ENCODE results near the gene PTPRN2.
"Not testable (repeated sequence)": the region's sequence is repeated elsewhere in the genome, so short reads cannot be mapped to it uniquely, and the experiment has no call there.

PTPRN2 gene

GRCh38 chr7:158050978-158051651 lies 536.5 kb downstream of the PTPRN2 start:
- no peak for DNase-seq (ENCODE audit: low spot score)

- no peak for DNase-seq (ENCODE audit: low spot score)
Observed at GRCh38 chr7:158050441-158050977, 537.1 kb downstream of the PTPRN2 start.

- no peak for DNase-seq (ENCODE audit: low spot score)
Observed at GRCh38 chr7:158049271-158049670, 538.4 kb downstream of the PTPRN2 start.

GRCh38 chr7:158048569-158048968 lies 539.1 kb downstream of the PTPRN2 start:
- DNase-seq (ENCODE audit: low spot score) = no peak

GRCh38 chr7:158047391-158048059 lies 540.1 kb downstream of the PTPRN2 start:
- DNase-seq (ENCODE audit: low spot score) = no peak

GRCh38 chr7:158046246-158046645 lies 541.4 kb downstream of the PTPRN2 start:
- DNase-seq (ENCODE audit: low spot score) = not testable (repeated sequence)

GRCh38 chr7:158044482-158044823 lies 543.2 kb downstream of the PTPRN2 start:
- no peak for DNase-seq (ENCODE audit: low spot score)

- no peak for DNase-seq (ENCODE audit: low spot score)
Observed at GRCh38 chr7:158043551-158044481, 543.8 kb downstream of the PTPRN2 start.

GRCh38 chr7:158042156-158042880 lies 545.3 kb downstream of the PTPRN2 start:
- DNase-seq (ENCODE audit: low spot score) = no peak

- no peak for DNase-seq (ENCODE audit: low spot score)
Observed at GRCh38 chr7:158040199-158040598, 547.4 kb downstream of the PTPRN2 start.

GRCh38 chr7:158039270-158039669 lies 548.4 kb downstream of the PTPRN2 start:
- no peak for DNase-seq (ENCODE audit: low spot score)

GRCh38 chr7:158037211-158037610 lies 550.4 kb downstream of the PTPRN2 start:
- no peak for DNase-seq (ENCODE audit: low spot score)

GRCh38 chr7:158035343-158035742 lies 552.3 kb downstream of the PTPRN2 start:
- no peak for DNase-seq (ENCODE audit: low spot score)

GRCh38 chr7:158034571-158034970 lies 553.1 kb downstream of the PTPRN2 start:
- DNase-seq (ENCODE audit: low spot score) = no peak

- not testable (repeated sequence) for DNase-seq (ENCODE audit: low spot score)
Observed at GRCh38 chr7:158033925-158034324, 553.7 kb downstream of the PTPRN2 start.

GRCh38 chr7:158033196-158033595 lies 554.4 kb downstream of the PTPRN2 start:
- no peak for DNase-seq (ENCODE audit: low spot score)

- no peak for DNase-seq (ENCODE audit: low spot score)
Observed at GRCh38 chr7:158032561-158033115, 555.0 kb downstream of the PTPRN2 start.

GRCh38 chr7:158031867-158032308 lies 555.7 kb downstream of the PTPRN2 start:
- DNase-seq (ENCODE audit: low spot score) = no peak

- DNase-seq (ENCODE audit: low spot score) = no peak
Observed at GRCh38 chr7:158030566-158030965, 557.1 kb downstream of the PTPRN2 start.

GRCh38 chr7:158030071-158030470 lies 557.6 kb downstream of the PTPRN2 start:
- no peak for DNase-seq (ENCODE audit: low spot score)

- no peak for DNase-seq (ENCODE audit: low spot score)
Observed at GRCh38 chr7:158029509-158029908, 558.1 kb downstream of the PTPRN2 start.
